Measurements from ENCODE around the gene GRID1. TPM values are rescaled to one million over a fixed set of nuclear protein-coding genes. Genes with fewer than 3 reads are reported as not detected.

Gene GRID1
- polyA plus RNA-seq, 3 donors, result 0.71 to 1.7 (median 1.6) TPM

DNA sequence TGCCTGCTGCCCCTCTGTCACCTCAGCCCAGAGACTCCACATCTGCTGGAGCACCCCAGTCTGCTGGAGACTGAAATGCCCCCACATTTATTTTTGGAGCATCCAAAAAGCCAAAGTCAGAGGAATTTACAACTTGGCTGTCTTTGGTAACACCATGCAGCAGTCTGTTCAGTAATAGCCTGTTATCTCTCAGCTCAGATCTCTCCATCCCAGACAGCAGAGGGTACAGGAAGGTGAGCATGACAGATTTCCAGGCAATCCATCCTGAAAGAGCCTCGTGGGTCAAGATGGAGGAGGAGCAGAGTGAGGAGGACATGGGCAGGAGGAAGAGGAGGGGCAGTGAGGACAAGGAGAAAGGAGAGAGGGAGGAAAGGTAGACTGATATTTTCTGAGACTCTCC lies 55.9 kb downstream of the GRID1 start:
- H3K27ac ChIP-seq (ENCODE audit: low read depth, low read length), result no peak overlapping the region
- 16 to 31% (median 30%) methylated on average over 1 of the region's 1 CpG for WGBS, 3 donors

DNA sequence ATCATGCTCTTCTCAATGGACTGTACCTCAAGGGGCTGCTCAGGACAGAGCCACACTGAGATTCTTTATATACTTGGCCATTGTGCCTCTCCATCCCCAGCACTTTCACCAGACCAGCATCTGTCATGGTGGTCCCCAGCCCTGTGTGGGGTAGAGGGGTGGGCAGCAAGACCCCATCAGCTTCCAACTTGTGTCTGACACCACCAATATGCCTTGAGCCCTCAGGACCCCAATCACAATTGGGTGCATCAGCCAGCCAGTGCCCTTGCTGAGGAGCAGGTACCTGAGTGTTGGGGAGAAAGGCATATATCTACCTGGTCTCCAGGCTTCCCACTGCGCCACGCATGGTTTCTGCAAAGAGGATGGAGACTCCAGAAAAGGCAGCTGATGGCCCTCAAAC lies 56.3 kb downstream of the GRID1 start:
- H3K27ac ChIP-seq (ENCODE audit: low read depth, low read length), result no peak overlapping the region
- WGBS, 3 donors, result 90 to 93% (median 93%) methylated on average over 2 of the region's 2 CpGs

DNA sequence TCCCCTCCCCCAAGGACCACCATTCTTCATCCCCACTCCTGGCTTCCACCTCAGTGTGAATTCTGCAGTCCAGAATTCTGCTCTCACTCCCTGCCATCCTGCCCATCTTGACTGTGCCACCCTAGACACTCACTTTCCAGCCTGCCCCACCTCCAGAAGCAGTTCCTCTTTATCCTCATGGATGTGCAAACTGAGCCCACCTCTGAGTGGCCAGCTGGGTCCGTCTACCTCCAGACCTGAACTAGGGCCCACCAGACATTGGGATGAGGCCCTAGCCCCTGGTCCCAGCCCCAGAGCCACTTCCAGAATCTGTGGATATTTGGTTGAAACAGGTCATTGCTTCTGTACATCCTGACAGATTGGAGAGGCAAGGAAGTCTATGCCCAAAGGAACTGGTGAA lies 58.5 kb downstream of the GRID1 start:
- H3K27ac ChIP-seq (ENCODE audit: low read depth, low read length), result no peak overlapping the region
- WGBS, 3 donors, result 42 to 78% (median 58%) methylated on average over 1 of the region's 1 CpG

DNA sequence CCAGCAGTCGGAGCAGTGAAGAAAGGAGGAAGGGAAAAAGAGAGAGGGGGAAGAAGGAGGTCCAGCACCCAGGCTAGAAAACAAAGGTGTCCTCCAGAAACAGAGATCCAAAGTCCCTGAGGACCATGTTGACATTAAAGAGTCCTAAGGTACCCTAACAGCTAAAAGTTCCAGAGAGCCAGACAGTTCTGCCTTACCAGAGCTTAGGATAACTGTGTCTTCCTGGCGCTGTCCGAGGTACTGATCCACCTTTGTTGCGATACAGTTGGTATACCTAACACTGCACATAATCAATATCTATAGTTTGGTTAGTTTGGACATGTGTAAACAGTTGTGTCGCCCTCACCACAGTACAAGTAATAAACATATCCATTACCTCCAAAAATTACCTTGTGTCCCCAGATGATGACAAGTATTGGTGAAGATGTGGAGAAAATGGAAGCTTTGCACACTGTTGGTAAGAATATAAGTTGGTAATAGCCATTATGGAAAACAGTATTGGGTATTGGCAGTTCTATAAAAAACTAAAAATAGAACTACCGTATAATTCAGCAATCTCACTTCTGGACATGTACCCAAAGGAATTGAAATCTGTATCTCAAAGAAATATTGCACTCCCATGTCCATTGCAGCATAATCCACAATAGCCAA lies 59.8 kb downstream of the GRID1 start:
- WGBS, 3 donors, result 25 to 43% (median 38%) methylated on average over 6 of the region's 6 CpGs
- H3K27ac ChIP-seq (ENCODE audit: low read depth, low read length), result no peak overlapping the region

DNA sequence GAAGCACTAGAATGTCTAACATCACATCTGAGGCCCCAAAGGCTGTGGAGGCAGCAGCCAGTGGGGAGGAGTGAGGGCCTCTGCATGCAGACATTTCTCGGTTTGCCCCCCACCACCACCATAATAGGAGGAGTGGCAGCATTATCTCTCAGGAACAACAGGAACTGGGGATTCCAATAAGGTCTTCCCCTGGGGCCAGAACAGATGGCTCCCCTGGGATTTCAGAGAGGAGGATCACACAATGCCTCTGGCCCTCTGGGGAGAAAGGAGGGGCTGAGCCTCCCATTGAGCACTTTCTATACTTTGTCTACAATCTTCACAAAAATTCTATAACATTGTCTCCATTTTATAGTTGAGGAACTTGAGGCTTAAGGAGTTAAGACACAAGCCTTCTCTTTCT lies 61.1 kb downstream of the GRID1 start:
- no peak overlapping the region for H3K27ac ChIP-seq (ENCODE audit: low read depth, low read length)
- WGBS, 3 donors, result 50 to 76% (median 64%) methylated on average over 1 of the region's 1 CpG

DNA sequence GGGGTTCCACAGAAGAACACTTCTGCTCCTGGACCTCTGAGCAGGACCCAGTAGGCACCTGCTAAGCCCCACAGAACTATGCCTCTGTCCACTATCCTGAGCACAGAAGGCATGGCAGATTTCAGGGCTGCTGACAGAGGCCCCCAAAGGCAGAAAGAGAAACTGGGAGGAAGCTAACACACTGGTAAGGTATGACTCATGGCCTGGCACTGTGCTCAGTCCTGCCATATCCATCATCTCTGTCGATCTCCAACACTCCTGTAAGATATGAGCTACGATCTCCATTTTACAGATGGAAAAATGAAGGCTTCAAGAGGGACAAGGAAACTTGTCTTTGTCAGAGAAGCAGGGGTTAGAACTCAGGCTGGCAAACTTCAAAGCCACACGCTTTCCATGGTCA lies 62.2 kb downstream of the GRID1 start:
- no peak overlapping the region for H3K27ac ChIP-seq (ENCODE audit: low read depth, low read length)
- WGBS, 3 donors, result 68 to 87% (median 72%) methylated on average over 3 of the region's 3 CpGs

DNA sequence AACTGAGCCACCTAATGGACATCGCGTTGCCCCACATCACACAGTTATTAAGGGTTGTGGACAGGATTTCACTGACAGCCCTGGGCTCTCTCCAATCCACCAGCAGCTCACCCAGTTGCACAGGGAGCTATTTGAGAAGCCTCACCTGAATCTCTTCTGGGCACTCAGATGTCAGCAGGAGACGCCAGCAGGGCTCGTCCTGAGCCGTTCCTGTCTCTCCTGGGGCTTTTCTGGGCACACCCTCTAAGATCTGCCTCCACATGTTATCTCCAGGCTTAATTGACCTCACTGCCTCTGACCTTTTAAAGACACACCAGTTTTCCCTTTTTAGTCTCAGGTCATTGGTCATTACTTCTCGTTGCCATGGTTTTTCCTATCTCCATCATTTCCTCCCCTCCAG lies 63.0 kb downstream of the GRID1 start:
- 70 to 72% (median 72%) methylated on average over 6 of the region's 6 CpGs for WGBS, 3 donors

DNA sequence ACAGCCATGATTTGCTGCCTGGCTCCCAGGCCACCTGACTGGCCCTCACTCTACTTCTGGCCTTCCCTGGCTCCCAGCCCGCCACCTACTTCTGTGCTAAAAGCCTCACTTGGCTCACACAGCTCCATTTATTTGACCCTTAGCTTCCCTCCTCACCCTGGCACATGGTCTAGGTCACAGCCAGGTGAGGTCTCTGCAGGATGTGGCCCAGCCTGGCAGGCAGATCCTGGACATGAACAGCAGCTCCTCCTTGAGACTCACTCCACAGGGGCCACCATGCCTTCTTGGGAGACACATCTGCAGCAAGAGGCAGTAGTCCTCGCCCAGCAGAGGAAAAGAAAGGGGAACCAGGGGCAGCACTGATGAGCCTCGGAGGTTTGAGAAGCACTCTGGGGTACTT lies 64.6 kb downstream of the GRID1 start:
- WGBS, 3 donors, result 72 to 77% (median 73%) methylated on average over 3 of the region's 3 CpGs
- H3K27ac ChIP-seq (ENCODE audit: low read depth, low read length), result no peak overlapping the region

More for the DNA sequence above, 63.0 kb downstream of the GRID1 start:
- no peak overlapping the region for H3K27ac ChIP-seq (ENCODE audit: low read depth, low read length)

DNA sequence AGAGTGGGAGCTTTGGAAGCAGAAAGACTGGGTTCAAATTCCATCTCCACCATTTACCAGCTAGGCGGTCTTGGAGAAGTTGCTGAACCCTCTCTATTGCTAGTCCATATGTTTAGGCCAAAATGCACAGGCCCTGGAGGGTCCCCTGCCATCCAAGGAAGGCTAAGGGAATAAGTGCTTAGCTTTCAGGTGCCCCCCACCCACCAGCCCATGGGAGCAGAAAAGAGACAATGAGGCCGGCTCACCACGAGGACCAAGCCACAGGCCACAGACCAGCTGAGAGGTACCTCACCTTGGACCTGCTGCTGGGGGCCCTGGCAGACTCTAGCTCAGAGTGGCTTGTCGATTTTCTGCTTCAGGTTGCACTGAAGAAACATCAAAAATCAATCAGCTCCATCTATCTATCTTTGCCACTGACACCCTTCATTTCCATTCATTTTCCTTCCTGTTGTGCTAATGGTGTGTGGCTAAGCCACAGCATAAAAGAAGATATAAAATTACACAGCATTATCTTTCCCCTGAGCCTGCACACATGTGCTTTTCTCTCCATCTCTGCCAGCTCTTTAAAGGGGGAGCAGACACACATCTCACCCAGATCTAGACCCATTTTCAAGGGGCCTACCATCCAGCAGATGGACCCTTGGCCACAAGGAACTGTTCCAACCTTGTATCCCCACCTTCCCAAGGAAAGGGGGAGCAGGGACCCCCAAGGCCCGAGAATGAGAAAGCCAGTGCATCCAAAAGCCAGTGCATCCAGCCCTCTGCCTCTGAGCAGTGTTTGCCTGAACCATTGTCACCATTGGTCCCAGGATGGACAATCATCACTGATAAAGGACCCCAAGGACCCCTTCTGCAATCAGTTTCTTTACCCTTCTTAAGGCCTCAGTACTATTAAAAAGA lies 65.4 kb downstream of the GRID1 start:
- H3K27ac ChIP-seq (ENCODE audit: low read depth, low read length), result no peak overlapping the region
- 73 to 79% (median 79%) methylated on average over 5 of the region's 5 CpGs for WGBS, 3 donors

DNA sequence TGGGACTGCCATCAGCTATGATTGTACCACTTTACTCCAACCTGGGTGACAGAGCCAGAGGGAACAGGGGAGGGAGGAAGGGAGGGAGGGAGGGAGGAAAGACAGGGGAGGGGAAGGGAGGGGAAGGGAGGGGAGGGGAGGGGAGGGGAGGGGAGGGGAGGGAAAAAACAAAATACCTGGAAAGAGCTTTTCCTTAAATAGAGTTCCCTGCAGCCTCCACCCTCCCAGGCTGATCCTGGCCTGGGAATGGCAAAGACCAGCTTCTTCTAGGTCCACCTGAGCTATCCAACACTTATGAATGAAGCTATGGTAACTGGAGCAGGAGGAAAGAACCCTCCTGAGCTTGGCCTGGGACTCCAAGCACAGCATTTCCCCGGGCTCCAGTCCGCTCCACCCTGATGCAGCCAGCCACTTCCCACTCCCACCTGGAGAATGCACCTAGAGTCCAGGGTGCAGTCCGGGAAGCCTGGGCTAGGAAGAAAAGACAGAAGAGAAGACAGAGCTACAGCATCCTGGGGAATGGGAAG lies 66.1 kb downstream of the GRID1 start:
- WGBS, 3 donors, result 76 to 87% (median 80%) methylated on average over 3 of the region's 3 CpGs
- no peak overlapping the region for H3K27ac ChIP-seq (ENCODE audit: low read depth, low read length)

DNA sequence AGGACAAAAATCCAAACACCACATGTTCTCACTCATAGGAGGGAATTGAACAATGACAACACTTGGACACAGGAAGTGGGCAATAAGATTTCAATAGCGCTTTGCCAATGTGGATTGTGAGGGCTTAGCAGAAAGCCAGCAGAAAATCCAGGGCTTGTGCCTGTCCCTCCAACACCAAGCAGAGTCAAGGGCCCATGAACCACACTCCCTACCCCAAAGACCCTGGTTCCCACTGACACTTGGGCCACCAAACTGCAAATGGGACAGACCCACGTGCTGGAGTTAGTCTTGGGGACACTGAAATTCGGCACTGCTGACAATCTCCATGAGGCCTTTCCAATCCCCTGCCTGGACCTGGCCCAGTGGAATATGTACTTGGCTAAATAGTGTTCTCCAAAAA lies 67.0 kb downstream of the GRID1 start:
- 72 to 84% (median 78%) methylated on average over 3 of the region's 3 CpGs for WGBS, 3 donors

DNA sequence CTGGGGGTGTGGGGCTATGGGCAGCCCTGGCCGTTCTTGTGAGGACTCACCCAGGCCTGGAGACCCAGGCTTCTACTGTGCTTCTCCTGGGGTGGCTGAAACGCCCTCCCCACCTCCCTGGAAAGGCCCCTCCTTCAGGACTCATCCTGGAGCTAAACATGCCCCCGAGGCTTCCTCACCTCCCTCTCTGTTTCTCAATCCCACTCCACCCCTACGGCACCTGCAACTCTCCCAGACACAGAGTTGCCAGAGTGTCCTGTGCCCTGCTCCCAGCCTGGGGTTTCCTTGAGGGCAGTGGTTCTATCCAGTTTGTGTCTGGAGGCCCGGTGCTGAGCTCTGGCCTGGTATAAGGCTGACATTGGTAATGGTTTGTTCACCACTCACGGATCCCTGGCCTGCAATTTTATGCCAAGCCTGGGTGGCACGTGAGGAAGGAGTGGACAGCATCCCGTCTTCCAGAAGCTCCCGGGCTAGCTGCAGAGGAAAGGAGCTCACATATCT lies 68.0 kb downstream of the GRID1 start:
- H3K27ac ChIP-seq (ENCODE audit: low read depth, low read length), result no peak overlapping the region
- 69 to 77% (median 73%) methylated on average over 9 of the region's 9 CpGs for WGBS, 3 donors

More for the DNA sequence above, 67.0 kb downstream of the GRID1 start:
- no peak overlapping the region for H3K27ac ChIP-seq (ENCODE audit: low read depth, low read length)

DNA sequence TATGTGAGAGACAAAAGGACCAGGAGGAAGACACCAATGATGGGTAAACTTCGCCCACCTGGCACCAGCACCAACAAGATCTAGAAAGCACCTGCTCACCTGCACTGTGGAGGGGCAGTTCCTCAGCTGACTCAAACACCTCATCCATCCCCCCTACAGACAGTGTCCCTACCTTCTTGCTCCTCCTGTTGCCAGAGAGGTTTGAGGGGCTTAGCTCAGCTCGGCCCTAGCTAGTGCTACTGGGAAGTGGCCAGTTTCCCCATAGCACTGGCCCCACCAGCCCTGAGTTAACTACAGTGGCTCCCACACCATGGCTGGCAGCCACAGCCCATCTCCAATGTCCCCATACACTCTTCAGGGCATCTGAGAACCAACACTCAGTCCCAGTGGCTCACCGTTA lies 70.8 kb downstream of the GRID1 start:
- H3K27ac ChIP-seq (ENCODE audit: low read depth, low read length), result no peak overlapping the region
- WGBS, 3 donors, result 71 to 95% (median 85%) methylated on average over 3 of the region's 3 CpGs

DNA sequence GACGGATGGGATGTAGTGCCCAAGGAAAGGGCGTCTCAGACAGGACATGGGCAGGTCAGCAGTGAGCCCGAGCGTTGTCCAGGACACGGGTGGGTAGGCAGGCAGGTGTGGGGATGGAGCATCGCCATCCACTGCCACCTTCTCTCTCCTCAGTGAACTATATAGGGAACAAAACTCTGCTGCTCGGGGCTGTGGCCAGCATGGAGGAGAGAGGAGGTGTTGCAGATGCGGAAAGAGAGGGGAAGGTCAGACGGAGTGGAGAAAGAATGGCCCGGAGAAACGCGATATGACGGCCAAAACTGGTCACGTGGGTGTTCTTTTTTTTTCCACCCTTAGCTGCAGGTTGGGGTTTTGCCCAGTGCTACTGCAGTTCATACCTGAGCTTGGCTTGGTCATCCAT lies 71.2 kb downstream of the GRID1 start:
- H3K27ac ChIP-seq (ENCODE audit: low read depth, low read length), result no peak overlapping the region
- 86 to 91% (median 89%) methylated on average over 14 of the region's 14 CpGs for WGBS, 3 donors

DNA sequence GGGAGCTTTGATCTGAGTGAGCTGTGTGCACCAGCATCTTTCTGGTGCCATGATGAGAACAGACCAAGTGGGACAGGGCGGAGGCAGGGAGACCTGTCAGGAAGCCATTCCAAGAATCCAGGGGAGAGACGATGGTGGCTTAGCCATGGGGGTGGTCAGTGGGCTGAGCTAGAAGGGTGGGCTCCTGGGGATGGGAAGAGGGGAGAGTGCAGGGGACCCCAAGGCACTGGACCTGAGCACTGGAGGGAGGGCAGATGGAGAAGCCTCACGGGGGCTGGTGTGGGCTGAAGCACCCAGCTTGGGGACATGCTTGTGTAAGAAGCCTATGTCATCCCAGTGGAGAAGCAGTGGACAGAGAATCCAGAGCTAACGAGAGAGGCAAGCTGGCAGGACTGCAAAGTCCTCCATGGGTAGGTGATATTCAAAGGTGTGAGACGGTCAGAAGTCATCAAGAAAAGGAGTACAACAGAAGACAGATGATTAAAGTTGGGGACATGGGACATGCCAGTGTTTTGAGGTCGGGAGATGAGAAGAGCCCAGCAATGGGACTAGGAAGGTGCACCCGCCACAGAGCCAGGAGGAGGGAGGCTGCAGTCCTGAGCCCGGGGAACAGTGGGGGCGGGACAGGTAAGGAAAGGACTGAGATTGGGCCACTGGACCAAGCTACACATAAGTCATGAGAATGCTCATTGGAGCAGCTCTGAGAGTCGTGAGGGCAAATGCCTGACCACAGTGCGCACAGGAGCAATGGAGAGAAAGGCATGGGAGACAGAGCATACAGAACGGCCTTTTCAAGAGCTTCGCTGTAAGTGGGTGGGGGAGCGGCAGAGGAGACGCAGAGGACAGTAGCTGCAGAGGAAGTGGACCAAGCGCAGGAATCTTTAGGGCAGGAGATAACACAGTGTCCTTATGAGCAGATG lies 72.0 kb downstream of the GRID1 start:
- 77 to 85% (median 83%) methylated on average over 16 of the region's 16 CpGs for WGBS, 3 donors
- no peak overlapping the region for H3K27ac ChIP-seq (ENCODE audit: low read depth, low read length)

DNA sequence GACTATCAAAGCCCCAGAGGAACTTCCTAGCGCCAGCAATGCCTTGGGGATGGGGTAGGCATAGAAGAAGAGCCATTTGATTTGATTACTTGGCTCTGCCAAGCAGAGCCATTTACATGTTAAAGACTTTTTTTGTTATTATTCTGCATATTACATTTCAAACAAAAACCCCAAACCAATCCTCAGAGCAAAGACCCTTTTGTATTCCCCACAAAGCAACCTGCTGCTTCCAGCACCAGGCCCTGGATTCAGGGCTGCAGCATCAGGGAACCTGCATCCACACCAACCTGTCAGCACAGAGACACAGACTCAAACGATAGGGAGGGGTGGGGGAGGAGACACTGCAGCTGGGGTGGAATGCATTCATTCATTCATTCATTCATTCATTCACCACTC lies 73.2 kb downstream of the GRID1 start:
- WGBS, 3 donors, result 47 to 55% (median 50%) methylated on average over 2 of the region's 2 CpGs
- H3K27ac ChIP-seq (ENCODE audit: low read depth, low read length), result no peak overlapping the region

DNA sequence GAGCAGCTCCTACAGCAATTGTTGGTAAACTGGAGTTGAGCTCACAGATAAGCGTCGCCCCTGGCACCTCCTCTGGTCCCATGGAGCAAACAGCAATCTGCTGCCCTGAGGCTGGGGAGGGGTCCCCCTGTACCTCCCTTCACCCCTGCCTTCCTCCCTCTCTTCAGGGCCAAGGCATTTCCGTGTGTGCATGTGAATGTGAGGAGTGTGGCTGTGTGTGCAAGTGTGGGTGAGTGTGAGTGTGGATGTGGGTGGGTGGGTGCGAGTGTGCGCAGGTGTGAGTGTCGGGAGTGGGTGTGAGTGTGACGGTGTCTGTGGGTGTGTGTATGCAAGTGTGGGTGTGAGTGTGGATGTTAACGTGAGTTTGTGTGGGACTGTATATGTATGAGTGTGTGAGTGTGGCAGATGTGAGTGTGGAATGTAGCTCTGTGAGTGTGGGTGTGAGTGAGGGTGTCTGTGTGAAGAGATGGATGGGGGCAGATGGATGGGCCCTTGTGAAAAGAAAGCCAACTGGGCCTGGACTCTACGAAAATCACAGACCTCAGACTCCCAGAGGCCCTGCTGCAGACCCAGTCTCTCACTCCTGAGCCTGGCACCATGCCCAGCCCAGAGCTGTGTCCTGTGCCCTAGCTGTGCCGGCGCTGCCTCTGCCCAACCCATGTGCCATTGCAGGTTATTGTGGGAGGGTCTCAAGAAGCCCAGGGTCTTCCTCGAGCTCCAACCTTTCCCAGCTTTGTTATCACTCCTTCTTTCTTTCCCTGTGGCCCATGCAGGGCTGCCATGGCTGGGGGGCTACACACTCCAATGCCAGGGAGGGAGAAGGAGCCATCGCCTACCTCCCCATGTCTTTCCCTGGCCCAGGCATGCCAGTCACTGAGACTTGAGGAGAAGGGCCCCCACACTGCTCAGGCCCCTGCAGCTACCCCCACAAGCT lies 73.9 kb downstream of the GRID1 start:
- H3K27ac ChIP-seq (ENCODE audit: low read depth, low read length), result no peak overlapping the region
- whole genome bisulfite sequencing, 3 donors, result 66 to 75% (median 73%) methylated on average over 12 to 13 of the region's 13 CpGs

All from adipose tissue (tissue), 3 donors.